Measurements from ENCODE around the gene APOC1.

APOC1 gene

GRCh38 chr19:44955505-44956439 is 41.4 kb downstream of the APOC1 start:
- DNase-seq (ENCODE audit: low read depth, low spot score): no peak

- no peak for DNase-seq (ENCODE audit: low read depth, low spot score)
Observed at GRCh38 chr19:44957526-44957925, 43.1 kb downstream of the APOC1 start.

- no peak for DNase-seq (ENCODE audit: low read depth, low spot score)
Observed at GRCh38 chr19:44958090-44958489, 43.7 kb downstream of the APOC1 start.

GRCh38 chr19:44959691-44960090 is 45.3 kb downstream of the APOC1 start:
- no peak for DNase-seq (ENCODE audit: low read depth, low spot score)

- DNase-seq (ENCODE audit: low read depth, low spot score): no peak
Observed at GRCh38 chr19:44960906-44961728, 46.7 kb downstream of the APOC1 start.

- DNase-seq (ENCODE audit: low read depth, low spot score): no peak
Observed at GRCh38 chr19:44961821-44962220, 47.4 kb downstream of the APOC1 start.

GRCh38 chr19:44968118-44968517 is 53.7 kb downstream of the APOC1 start:
- DNase-seq (ENCODE audit: low read depth, low spot score): no peak

GRCh38 chr19:44968670-44969069 is 54.3 kb downstream of the APOC1 start:
- no peak for DNase-seq (ENCODE audit: low read depth, low spot score)
